ENCODE measurements around the gene SH3PXD2B.
"Not testable (repeated sequence)": the region's sequence is repeated elsewhere in the genome, so short reads cannot be mapped to it uniquely, and the experiment has no call there.

Gene SH3PXD2B

GRCh38 chr5:172287140-172287539 lies 167.2 kb downstream of the SH3PXD2B start:
- H4K91ac ChIP-seq (ENCODE audit: low read length); H3K18ac ChIP-seq (ENCODE audit: low read depth in 1 of 2, low read length in 2 of 2); H3K4me3 ChIP-seq (ENCODE audit: insufficient read depth in 1 of 2, low read depth in 1 of 2, low read length in 2 of 2); H3K9me3 ChIP-seq (ENCODE audit: control insufficient read depth, low read length); H3K36me3 ChIP-seq (ENCODE audit: control insufficient read depth in 1 of 2, insufficient read depth in 2 of 2, low read depth in 1 of 2, low read length in 2 of 2); H3K23ac ChIP-seq (ENCODE audit: low read length in 2 of 2); H3K9ac ChIP-seq (ENCODE audit: low read length); H2BK12ac ChIP-seq (ENCODE audit: low read length in 2 of 2); H2BK15ac ChIP-seq (ENCODE audit: low read depth, poor library complexity, severe bottlenecking); H3K4ac ChIP-seq (ENCODE audit: low read depth in 1 of 2, low read length in 2 of 2); H2BK5ac ChIP-seq (ENCODE audit: low read depth, low read length, poor library complexity, severe bottlenecking); H2BK120ac ChIP-seq (ENCODE audit: low read depth, low read length); H2AFZ ChIP-seq (ENCODE audit: low read depth, low read length); H4K8ac ChIP-seq (ENCODE audit: low read length); H3K14ac ChIP-seq (ENCODE audit: low read length in 2 of 2); H3K27ac ChIP-seq (ENCODE audit: low read length, poor library complexity, severe bottlenecking); H3K27me3 ChIP-seq (ENCODE audit: control insufficient read depth in 1 of 2, insufficient read depth in 1 of 2, low read length in 2 of 2); H3K79me1 ChIP-seq (replicated peaks; ENCODE audit: low read length, poor library complexity, severe bottlenecking); DNase-seq; H2AK5ac ChIP-seq (ENCODE audit: low read length, severe bottlenecking); H3K4me1 ChIP-seq (ENCODE audit: control insufficient read depth, insufficient read depth, low read depth, low read length); H3K4me2 ChIP-seq (ENCODE audit: low read length, poor library complexity, severe bottlenecking): not testable (repeated sequence)
- WGBS, result 100% methylated on average over 2 of the region's 3 CpGs

- Histone ChIP-seq H2BK12ac (ENCODE audit: low read length in 2 of 2) (peak overlapping the region in 1 of 2 experiments; percentile 34), H2AFZ (ENCODE audit: low read depth, low read length) (no peak overlapping the region), H3K4me1 (ENCODE audit: control insufficient read depth, insufficient read depth, low read depth, low read length) (peaks cover 2% of the 10 kb centered on the region), H3K14ac (ENCODE audit: low read length in 2 of 2) (no peak overlapping the region), H3K27ac (ENCODE audit: low read length, poor library complexity, severe bottlenecking) (no peak overlapping the region), H3K79me1 (replicated peaks; ENCODE audit: low read length, poor library complexity, severe bottlenecking) (peaks cover 2% of the 10 kb centered on the region), H2BK120ac (ENCODE audit: low read depth, low read length) (no peak overlapping the region), H3K9ac (ENCODE audit: low read length) (peak overlapping the region; percentile 95), H3K4ac (ENCODE audit: low read depth in 1 of 2, low read length in 2 of 2) (no peak overlapping the region), H2AK5ac (ENCODE audit: low read length, severe bottlenecking) (no peak overlapping the region), H4K8ac (ENCODE audit: low read length) (peak overlapping the region; percentile 2), H3K9me3 (ENCODE audit: control insufficient read depth, low read length) (no peaks in the 10 kb centered on the region), H3K18ac (ENCODE audit: low read depth in 1 of 2, low read length in 2 of 2) (no peak overlapping the region), H3K4me3 (ENCODE audit: insufficient read depth in 1 of 2, low read depth in 1 of 2, low read length in 2 of 2) (peak overlapping the region in 1 of 2 experiments; percentile 80), H3K27me3 (ENCODE audit: control insufficient read depth in 1 of 2, insufficient read depth in 1 of 2, low read length in 2 of 2) (no peaks in the 10 kb centered on the region), H2BK15ac (ENCODE audit: low read depth, poor library complexity, severe bottlenecking) (no peak overlapping the region), H4K91ac (ENCODE audit: low read length) (no peak overlapping the region), H2BK5ac (ENCODE audit: low read depth, low read length, poor library complexity, severe bottlenecking) (no peak overlapping the region), H3K23ac (ENCODE audit: low read length in 2 of 2) (no peak overlapping the region), H3K36me3 (ENCODE audit: control insufficient read depth in 1 of 2, insufficient read depth in 2 of 2, low read depth in 1 of 2, low read length in 2 of 2) (no peaks in the 10 kb centered on the region), H3K4me2 (ENCODE audit: low read length, poor library complexity, severe bottlenecking) (no peak overlapping the region)
- DNase-seq, result no peak
- 75% methylated on average over 13 of the region's 15 CpGs for WGBS
Measured at GRCh38 chr5:172285226-172286143, 168.8 kb downstream of the SH3PXD2B start.

GRCh38 chr5:172284611-172284980 lies 169.7 kb downstream of the SH3PXD2B start:
- 22% methylated on average over 5 of the region's 11 CpGs for WGBS
- H3K4me2 ChIP-seq (ENCODE audit: low read length, poor library complexity, severe bottlenecking), result peak overlapping the region; percentile 94
- peaks cover 2% of the 10 kb centered on the region for H3K4me1 ChIP-seq (ENCODE audit: control insufficient read depth, insufficient read depth, low read depth, low read length)
- peak overlapping the region in 1 of 2 experiments; percentile 93 for H3K14ac ChIP-seq (ENCODE audit: low read length in 2 of 2)
- peak overlapping the region; percentile 89 for H2BK120ac ChIP-seq (ENCODE audit: low read depth, low read length)
- no peaks in the 10 kb centered on the region for H3K27me3 ChIP-seq (ENCODE audit: control insufficient read depth in 1 of 2, insufficient read depth in 1 of 2, low read length in 2 of 2)
- no peaks in the 10 kb centered on the region for H3K9me3 ChIP-seq (ENCODE audit: control insufficient read depth, low read length)
- peak overlapping the region; percentile 94 to 98 for H3K18ac ChIP-seq (ENCODE audit: low read depth in 1 of 2, low read length in 2 of 2)
- H4K8ac ChIP-seq (ENCODE audit: low read length), result peak overlapping the region; percentile 89
- H3K9ac ChIP-seq (ENCODE audit: low read length), result peak overlapping the region; percentile 95
- H2BK15ac ChIP-seq (ENCODE audit: low read depth, poor library complexity, severe bottlenecking), result no peak overlapping the region
- no peak overlapping the region for H2BK12ac ChIP-seq (ENCODE audit: low read length in 2 of 2)
- DNase-seq, result no peak
- peak overlapping the region; percentile 93 for H4K91ac ChIP-seq (ENCODE audit: low read length)
- H3K27ac ChIP-seq (ENCODE audit: low read length, poor library complexity, severe bottlenecking), result peak overlapping the region; percentile 84
- H2BK5ac ChIP-seq (ENCODE audit: low read depth, low read length, poor library complexity, severe bottlenecking), result peak overlapping the region; percentile 81
- H3K4me3 ChIP-seq (ENCODE audit: insufficient read depth in 1 of 2, low read depth in 1 of 2, low read length in 2 of 2), result peak overlapping the region; percentile 73 to 80
- peak overlapping the region; percentile 86 for H2AFZ ChIP-seq (ENCODE audit: low read depth, low read length)
- H3K79me1 ChIP-seq (replicated peaks; ENCODE audit: low read length, poor library complexity, severe bottlenecking), result peaks cover 2% of the 10 kb centered on the region
- peak overlapping the region; percentile 70 for H2AK5ac ChIP-seq (ENCODE audit: low read length, severe bottlenecking)
- H3K4ac ChIP-seq (ENCODE audit: low read depth in 1 of 2, low read length in 2 of 2), result peak overlapping the region; percentile 88 to 95
- H3K23ac ChIP-seq (ENCODE audit: low read length in 2 of 2), result no peak overlapping the region
- H3K36me3 ChIP-seq (ENCODE audit: control insufficient read depth in 1 of 2, insufficient read depth in 2 of 2, low read depth in 1 of 2, low read length in 2 of 2), result no peaks in the 10 kb centered on the region

- Histone ChIP-seq H3K18ac (ENCODE audit: low read depth in 1 of 2, low read length in 2 of 2) (peak overlapping the region; percentile 94 to 98), H3K79me1 (replicated peaks; ENCODE audit: low read length, poor library complexity, severe bottlenecking) (peaks cover 2% of the 10 kb centered on the region), H4K8ac (ENCODE audit: low read length) (peak overlapping the region; percentile 89), H2AFZ (ENCODE audit: low read depth, low read length) (peak overlapping the region; percentile 86), H3K9ac (ENCODE audit: low read length) (peak overlapping the region; percentile 95), H2BK12ac (ENCODE audit: low read length in 2 of 2) (peak overlapping the region in 1 of 2 experiments; percentile 54), H3K14ac (ENCODE audit: low read length in 2 of 2) (peak overlapping the region; percentile 36 to 93), H2AK5ac (ENCODE audit: low read length, severe bottlenecking) (no peak overlapping the region), H3K4me3 (ENCODE audit: insufficient read depth in 1 of 2, low read depth in 1 of 2, low read length in 2 of 2) (peak overlapping the region; percentile 90 to 96), H3K27me3 (ENCODE audit: control insufficient read depth in 1 of 2, insufficient read depth in 1 of 2, low read length in 2 of 2) (no peaks in the 10 kb centered on the region), H3K36me3 (ENCODE audit: control insufficient read depth in 1 of 2, insufficient read depth in 2 of 2, low read depth in 1 of 2, low read length in 2 of 2) (no peaks in the 10 kb centered on the region), H3K27ac (ENCODE audit: low read length, poor library complexity, severe bottlenecking) (peak overlapping the region; percentile 84), H3K23ac (ENCODE audit: low read length in 2 of 2) (peak overlapping the region in 1 of 2 experiments; percentile 72), H3K4me2 (ENCODE audit: low read length, poor library complexity, severe bottlenecking) (peak overlapping the region; percentile 94), H3K4ac (ENCODE audit: low read depth in 1 of 2, low read length in 2 of 2) (peak overlapping the region; percentile 88 to 95), H3K9me3 (ENCODE audit: control insufficient read depth, low read length) (no peaks in the 10 kb centered on the region), H2BK120ac (ENCODE audit: low read depth, low read length) (peak overlapping the region; percentile 89), H3K4me1 (ENCODE audit: control insufficient read depth, insufficient read depth, low read depth, low read length) (peaks cover 2% of the 10 kb centered on the region), H2BK15ac (ENCODE audit: low read depth, poor library complexity, severe bottlenecking) (peak overlapping the region; percentile 93), H4K91ac (ENCODE audit: low read length) (peak overlapping the region; percentile 93), H2BK5ac (ENCODE audit: low read depth, low read length, poor library complexity, severe bottlenecking) (peak overlapping the region; percentile 86)
- DNase-seq, result peak; percentile 82
- WGBS, result under 1% methylated on average over 69 of the region's 79 CpGs
Measured at GRCh38 chr5:172283862-172284610, 170.3 kb downstream of the SH3PXD2B start.
